HG03135 (cell line): ENCODE data around the gene CTDSP1.
A peak's percentile ranks its signal among the peaks of the same experiment; 100 is the strongest.

ENCODE experiments used
- ATAC-seq: cut with Tn5 transposase; IDR thresholded peaks from one replicate; pipeline ENCODE4 v1.9.1; 2021; ENCODE audit warnings: mild to moderate bottlenecking, moderate library complexity; ENCODE audit not compliant: unreplicated experiment

Gene CTDSP1

DNA sequence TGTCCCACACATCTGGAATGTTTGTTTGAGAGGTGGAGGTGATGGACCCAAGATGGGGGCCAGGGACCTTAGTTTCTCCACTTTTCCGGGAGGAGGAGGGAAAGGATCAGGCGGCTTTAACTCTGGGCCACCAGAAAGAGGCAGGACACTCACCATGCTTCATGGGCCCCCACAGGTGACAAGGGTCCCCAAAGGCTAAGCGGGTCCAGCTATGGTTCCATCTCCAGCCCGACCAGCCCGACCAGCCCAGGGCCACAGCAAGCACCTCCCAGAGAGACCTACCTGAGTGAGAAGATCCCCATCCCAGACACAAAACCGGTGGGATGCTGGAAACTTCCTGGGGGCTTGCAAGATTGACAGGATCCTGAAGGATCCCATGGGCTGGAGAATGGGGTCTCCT, 16.9 kb upstream of the CTDSP1 start:
- no peak for ATAC-seq

DNA sequence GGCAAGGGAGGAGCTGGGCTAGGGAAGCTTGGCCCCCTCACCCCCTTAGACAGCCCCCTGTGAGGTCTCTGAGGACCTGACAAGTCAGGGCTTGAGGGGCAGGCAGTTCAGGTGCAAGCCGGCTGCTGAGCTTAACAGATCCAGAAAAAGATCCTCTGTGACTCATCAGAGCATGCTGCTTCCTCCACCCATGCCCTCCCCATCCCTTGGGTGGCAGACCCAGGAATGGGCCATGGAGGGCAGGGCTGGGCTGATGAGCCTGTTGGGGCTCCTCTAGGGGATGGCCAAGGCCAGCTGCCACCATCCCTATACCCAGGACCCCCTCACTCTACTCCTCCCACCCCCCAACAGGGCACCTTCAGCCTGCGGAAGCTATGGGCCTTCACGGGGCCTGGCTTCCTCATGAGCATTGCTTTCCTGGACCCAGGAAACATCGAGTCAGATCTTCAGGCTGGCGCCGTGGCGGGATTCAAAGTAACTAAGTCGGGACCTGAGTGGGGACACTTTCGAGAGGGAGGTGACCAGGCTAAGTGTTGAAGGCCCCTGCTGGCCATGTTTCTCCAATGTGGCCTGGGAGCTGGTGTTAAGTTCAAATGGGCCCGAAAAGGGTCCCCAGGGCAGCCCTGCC, 15.7 kb upstream of the CTDSP1 start:
- no peak for ATAC-seq

DNA sequence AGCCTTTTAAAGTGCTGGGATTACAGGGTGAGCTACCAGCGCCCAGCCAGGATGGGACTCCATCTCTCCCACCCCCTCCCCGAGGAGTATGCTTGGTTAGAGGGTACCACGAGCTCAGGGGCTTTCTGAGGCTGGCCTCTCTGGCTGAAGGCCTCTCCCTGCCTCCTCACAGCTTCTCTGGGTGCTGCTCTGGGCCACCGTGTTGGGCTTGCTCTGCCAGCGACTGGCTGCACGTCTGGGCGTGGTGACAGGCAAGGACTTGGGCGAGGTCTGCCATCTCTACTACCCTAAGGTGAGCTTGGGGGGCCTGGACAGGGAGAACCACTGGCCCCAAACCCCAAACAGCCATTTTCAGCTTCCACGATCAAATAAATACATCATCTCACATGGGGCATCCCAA, 14.7 kb upstream of the CTDSP1 start:
- ATAC-seq = no peak

DNA sequence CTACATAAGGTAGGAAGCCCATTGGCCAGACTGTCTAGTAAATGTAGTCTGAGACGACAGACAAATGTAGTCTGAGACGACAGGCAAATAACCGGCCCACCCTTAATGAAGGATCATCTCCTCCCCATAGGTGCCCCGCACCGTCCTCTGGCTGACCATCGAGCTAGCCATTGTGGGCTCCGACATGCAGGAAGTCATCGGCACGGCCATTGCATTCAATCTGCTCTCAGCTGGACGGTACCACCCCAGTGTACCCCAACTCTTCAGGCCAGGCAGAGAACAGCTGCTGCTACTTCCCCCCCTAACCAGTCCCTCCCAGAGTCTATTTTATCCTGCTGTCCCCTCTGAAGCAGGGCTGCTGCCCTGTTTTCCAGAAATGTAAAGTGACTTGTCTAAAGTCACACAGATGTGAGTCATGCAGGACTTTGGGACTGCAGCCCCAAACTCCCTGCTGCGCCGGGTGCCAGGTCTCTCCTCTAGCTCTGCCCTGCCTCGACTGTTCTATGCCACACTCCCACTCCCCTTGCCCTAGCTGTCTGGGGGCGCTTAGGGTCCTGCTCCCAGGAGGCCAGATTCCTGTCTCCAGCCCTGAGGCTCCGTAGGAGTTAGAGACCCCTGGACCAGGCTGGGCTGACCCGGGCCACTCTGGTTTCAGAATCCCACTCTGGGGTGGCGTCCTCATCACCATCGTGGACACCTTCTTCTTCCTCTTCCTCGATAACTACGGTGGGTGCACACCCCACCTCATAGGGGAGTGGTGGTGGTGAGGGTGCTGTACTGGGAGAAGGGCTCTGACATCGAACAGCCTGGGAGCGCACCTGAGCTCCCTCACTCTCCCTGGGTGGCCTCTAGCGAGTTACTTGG, 12.9 kb upstream of the CTDSP1 start:
- no peak for ATAC-seq

DNA sequence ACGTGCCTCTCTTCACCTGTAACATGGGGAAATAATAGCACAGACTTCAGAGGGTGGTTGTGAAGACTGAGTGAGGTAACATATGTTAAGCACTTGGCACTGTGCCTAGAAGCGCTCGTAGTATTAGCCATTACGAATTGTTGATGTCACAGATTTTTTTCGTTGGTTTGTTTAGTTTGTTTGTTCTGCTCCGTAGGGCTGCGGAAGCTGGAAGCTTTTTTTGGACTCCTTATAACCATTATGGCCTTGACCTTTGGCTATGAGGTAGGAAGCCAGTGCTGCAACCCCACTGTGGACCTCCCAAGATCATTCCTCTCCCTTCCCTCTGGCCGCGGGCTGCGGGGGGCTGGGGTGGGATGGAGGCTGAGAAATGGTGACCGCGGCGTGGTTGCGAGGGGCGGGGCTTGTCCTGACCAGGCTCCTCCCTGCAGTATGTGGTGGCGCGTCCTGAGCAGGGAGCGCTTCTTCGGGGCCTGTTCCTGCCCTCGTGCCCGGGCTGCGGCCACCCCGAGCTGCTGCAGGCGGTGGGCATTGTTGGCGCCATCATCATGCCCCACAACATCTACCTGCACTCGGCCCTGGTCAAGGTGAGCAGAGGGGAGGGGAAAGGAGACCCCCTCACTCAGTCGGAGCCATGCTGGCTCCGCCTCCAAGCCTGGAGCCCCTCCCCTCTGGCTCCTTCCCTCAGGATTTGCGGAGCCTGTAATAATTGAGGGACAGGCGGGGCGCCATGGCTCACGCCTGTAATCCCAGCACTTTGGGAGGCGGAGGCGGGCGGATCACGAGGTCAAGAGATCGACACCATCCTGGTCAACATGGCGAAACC, 12.1 kb upstream of the CTDSP1 start:
- no peak for ATAC-seq

DNA sequence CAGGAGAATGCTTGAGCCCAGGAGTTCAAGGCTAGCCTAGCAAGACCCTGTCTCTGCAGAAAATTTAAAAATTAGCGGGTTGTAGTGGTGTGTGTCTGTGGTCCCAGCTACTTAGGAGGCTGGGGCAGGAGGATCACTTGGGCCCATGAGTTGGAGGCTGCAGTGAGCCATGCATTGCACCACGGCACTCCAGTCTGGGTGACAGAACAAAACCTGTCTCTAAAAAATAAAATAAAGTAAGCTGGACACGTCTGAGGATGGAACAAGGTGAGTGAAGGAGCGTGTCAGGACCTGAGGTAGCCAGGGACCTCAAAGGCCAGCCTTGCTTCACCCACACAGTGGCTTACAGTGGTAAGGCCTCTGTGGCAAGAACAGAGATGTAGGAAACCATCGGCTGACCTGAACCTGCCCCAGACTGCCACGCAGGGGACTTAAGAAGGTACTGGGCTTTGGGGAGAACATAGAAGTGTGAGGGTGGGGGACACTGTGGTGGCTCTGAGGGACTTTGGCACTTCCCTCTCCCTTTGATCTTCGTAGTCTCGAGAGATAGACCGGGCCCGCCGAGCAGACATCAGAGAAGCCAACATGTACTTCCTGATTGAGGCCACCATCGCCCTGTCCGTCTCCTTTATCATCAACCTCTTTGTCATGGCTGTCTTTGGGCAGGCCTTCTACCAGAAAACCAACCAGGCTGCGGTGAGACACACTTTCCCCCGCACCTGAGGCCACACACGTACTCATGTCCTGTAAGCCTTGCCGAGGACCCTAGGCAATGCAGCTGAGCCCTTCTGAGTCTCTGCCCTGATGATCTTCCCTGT, 10.1 kb upstream of the CTDSP1 start:
- no peak for ATAC-seq

DNA sequence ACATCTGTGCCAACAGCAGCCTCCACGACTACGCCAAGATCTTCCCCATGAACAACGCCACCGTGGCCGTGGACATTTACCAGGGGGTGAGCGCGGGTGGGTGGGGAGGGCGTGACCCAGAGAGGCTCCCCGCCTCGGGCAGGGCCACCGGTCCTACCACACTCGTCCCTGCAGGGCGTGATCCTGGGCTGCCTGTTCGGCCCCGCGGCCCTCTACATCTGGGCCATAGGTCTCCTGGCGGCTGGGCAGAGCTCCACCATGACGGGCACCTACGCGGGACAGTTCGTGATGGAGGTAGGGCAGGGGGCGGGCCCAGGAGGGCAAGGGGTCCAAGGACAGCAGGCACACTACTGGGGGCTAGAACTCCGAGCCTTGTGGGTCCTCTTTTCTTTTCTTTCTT, 8.5 kb upstream of the CTDSP1 start:
- ATAC-seq = no peak

DNA sequence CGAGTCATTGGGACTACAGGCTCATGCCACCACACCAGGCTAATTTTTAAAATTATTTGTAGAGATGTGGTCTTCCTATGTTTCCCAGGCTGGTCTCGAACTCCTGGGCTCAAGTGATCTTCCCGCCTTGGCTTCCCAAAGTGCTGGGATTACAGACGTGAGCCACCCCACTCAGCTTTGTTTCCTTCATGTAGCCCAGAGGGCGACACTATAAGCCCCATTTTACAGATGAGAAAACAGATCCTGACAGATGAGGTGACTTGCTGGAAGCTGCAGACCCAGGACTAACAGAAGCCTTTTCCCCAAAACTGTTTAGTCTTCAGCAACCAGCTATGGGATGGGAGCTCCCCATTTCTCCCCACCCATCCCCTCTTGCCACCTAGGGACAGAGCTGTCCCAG, 7.2 kb upstream of the CTDSP1 start:
- ATAC-seq = no peak

DNA sequence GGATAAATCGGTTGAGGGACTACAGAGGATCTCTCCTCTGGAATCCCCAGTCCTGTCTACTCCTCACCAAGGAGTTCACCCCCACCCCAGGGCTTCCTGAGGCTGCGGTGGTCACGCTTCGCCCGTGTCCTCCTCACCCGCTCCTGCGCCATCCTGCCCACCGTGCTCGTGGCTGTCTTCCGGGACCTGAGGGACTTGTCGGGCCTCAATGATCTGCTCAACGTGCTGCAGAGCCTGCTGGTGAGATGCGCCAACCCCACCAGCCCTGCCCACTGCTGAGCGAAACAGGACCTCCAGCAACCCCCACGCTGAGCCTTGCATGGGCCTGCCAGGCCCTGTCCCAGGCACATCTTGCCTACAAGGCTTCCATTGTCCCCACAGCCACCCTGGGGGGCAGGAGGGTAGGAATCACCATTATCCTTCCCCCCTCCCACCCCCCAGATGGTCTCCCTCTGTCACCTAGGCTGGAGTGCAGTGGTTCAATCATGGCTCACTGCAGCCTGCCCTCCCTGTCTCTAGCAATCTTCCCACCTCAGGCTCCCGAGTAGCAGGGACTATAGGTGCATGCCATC, 6.7 kb upstream of the CTDSP1 start:
- no peak for ATAC-seq

DNA sequence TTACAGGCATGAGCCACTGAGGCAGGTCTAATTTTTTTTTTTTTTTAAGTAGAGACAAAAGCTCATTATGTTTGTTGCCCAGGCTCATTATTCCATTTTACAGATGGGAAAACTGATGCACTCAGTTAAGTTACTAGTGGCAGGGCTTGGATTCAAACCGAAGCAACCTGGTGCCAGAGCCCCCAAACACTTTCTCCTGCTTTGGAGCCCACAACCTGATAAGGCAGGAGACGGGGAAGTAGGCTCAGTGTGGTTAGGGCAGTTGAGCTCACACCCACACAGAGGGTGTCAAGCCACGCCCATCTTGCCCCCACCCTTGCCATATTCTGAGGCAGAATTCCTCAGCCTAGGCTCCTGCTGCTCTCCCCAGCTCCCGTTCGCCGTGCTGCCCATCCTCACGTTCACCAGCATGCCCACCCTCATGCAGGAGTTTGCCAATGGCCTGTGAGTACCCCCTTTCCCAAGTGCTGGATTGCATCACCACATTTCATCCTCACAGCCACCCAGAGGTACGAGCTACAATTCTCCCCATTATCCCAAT, 5.8 kb upstream of the CTDSP1 start:
- no peak for ATAC-seq

DNA sequence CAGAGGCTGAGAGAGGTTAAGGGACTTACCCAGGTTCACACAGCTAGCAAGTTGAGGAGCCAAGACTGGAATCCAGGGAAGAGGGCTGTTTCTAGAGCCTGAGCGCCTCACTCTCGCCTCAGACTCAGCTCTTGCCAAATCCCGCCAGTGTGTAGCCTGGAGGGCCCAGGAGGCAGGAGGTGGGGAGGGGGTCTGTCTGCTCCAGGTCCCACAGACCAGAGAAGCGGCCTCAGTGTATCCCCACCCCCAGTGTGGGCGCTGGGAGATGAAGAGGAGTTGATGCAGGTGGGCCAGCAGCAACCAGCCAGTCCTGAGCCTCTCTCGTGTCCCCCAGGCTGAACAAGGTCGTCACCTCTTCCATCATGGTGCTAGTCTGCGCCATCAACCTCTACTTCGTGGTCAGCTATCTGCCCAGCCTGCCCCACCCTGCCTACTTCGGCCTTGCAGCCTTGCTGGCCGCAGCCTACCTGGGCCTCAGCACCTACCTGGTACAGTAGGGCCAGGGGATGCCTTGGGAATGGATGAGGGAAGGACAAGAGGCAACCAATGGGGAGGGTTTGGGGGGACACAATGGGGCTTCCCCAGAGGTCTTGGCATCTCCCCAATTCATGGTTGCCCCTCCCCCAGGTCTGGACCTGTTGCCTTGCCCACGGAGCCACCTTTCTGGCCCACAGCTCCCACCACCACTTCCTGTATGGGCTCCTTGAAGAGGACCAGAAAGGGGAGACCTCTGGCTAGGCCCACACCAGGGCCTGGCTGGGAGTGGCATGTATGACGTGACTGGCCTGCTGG, 5.2 kb upstream of the CTDSP1 start:
- ATAC-seq = no peak

DNA sequence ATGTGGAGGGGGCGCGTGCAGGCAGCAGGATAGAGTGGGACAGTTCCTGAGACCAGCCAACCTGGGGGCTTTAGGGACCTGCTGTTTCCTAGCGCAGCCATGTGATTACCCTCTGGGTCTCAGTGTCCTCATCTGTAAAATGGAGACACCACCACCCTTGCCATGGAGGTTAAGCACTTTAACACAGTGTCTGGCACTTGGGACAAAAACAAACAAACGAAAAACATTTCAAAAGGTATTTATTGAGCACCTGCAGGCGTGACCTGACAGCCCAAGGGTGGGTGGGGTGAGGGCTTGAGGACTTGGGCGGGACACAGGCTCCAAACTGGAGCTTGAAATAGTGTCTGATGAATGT, 4.6 kb upstream of the CTDSP1 start:
- no peak for ATAC-seq

DNA sequence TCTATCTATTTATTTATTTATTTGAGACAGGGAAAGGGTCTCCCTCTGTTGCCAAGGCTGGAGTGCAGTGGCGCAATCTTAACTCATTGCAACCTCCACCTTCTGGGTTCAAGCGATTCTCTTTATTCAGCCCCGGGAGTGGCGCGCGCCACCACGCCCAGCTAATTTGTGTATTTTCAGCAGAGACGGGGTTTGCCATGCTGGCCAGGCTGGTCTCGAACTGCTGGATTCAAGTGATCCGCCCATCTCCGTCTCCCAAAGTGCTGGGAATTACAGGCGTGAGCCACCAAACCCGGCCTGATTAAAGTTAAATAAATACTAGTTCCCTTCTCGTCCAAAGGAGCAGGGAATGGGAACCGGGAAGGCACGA, 4.2 kb upstream of the CTDSP1 start:
- no peak for ATAC-seq

DNA sequence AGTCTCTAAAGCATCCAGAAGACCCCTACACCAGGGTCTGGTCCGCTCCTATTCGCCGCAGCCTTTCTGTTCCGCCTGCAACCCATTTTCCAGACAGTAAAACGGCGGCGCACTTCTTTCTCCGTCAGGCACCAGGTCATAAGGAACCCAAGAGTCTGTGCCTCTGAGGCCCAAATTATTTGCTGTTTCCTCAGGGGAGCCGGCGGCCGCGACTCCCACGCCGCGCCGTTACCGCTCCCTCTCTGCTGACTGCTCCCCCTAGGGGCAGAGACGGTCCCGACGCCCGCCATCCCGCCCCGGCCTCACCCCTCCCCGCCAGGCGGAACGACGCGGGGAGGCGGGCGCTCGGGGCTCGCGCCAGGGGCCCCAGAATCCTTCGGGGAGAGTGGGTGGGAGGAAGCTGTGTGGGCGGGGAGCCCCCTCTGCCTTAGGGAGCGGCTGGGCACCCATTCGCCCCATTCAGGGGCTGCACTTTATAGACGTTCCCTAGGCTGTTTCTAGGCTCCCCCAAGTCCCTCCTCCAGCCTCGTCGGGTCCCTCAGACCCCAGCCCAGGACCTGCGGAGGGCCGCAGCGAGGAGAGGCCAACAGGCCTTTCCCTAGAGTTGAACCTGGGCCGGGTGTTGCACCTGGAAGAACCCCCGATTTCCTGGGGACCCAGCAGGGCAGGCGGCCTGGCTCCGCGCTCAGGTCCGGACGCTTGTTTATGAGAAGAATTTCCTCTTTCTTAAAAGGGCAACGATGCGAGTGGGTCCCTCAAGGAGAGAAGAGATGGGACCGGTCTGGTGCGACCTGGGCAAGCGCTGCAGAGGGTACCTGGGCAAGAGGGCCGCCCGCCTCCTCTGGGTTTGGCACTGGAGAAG, 3.6 kb upstream of the CTDSP1 start:
- peak; percentile 44 for ATAC-seq

DNA sequence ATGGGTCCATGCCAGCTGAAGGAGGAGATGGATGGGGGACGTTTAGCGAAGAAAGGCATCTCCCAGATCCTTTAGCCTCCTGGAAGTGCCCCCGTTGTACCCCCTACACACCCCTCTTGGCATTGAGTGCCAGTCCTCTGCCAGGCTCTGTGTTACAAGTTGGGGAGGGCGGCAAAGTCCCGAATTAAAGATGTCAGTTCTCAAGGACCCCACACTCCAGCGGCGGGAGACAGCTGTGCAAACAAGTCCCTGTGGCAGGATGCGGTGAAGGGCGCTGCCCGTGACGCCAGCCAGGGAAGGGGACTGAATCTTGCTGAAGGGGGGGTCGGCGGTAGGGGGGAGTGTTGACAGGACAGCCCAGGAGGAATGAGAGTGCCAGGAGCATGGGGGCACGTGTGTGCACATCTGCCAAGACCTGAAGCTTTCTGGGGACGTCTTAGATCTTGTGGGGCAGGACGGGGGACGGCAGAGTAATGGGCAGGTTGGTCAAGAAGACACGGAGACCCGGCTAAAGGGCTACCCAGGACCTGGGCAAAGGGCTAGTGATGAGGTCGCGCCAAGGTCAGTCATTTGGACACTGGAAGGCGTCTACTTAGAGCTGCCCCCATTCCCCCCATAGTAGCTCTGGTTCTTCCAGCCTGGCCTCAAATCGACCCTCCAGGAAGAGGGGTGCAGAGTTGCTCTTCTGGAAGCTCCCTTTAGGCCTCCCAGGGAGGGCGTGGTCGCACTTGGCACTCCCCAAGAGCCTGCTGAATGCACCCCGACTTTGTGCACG, 2.8 kb upstream of the CTDSP1 start:
- ATAC-seq = no peak

DNA sequence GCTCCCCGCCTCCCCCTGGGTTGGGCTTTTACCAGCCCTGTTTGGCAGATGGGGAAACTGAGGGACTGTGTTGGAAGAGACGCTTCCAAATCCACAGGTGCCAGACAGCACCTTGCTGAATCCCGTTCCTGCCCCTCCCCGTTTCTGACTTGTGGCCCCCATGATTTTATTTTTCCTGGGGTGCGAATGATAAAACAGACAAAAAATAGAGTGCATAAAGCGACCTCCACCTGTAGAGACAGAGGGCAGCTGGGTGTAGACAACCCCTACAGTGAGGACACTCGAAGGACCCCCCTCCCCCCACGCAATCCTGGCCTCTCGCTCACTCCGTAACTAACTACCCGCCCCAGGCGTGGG, 2.2 kb upstream of the CTDSP1 start:
- ATAC-seq = no peak

DNA sequence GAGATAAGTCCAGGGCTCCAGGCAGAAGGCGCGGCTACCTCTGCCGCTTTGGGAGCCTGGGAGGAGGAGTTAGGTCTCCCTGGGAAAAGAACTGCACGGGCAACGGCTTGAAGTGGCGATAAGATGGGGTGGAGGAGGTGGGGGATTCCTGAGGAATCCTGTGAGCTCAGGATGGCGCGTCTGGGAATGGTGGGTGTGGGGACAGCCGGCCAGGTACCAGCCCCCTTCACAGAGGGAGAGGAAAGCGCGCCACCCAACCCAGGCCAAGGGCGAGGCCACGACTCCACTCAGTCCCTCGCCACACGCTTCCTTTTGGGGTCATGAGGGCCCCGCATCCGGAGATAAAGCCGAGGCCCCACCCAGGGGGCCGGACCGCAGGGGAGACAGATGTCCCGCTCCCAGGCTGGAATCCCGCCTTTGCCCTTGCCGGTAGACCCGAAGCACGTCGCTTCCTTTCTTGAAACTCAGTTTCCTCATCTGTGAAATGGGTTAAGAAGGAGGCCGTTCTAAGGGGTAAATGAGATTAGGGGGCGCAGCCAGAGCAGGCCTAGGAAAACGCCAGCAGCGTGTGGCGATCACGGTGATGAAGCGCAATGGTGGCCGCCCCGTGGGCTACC, 1.7 kb upstream of the CTDSP1 start:
- ATAC-seq = no peak
